H1 (cell line): Measurements from ENCODE around the gene PLEKHA5. TPM values are rescaled to one million over a fixed set of nuclear protein-coding genes. Genes with fewer than 3 reads are reported as not detected.

Source experiments
- CTCF ChIA-PET: fragments of 300-600 bp; sonication (Branson Sonifier 250); formaldehyde crosslinking; loops from one replicate; lab custom pipeline; 2021; ENCODE audit not compliant: partially characterized antibody; lab: Charles Lee
- POLR2A ChIA-PET: fragments of 300-600 bp; sonication (Branson Sonifier 250); formaldehyde crosslinking; loops from one replicate; lab custom pipeline; 2021; ENCODE audit warnings: inconsistent platforms; ENCODE audit not compliant: partially characterized antibody; lab: Charles Lee
- DNase-seq, 2 experiments: peaks; one replicate each; pipeline versions ENCODE4 v3.0.0 to v3.0.0-alpha.2; 2010 to 2022; ENCODE audit warnings: low spot score in 2 of 2, low read depth in 1 of 2, mixed read lengths in 1 of 2
- FAIRE-seq: peaks from 2 replicates; lab custom pipeline; 2011; peaks lifted over from hg19 to GRCh38; lab: Jason Lieb, UNC
- H2AFZ ChIP-seq: 2 replicates; pipeline ENCODE4 v1.8.1; 2012; ENCODE audit warnings: low read length, inconsistent platforms
- H2AK5ac ChIP-seq: 2 replicates; pipeline ENCODE4 v1.6.1; 2013; ENCODE audit warnings: low read depth, low read length
- H2BK120ac ChIP-seq: replicated peaks from 2 replicates; pipeline ENCODE3; 2013; ENCODE audit warnings: low read depth, low read length, inconsistent platforms
- H2BK12ac ChIP-seq: 2 replicates; pipeline ENCODE4 v1.6.1; 2013; ENCODE audit warnings: low read depth, low read length
- H2BK15ac ChIP-seq: 2 replicates; pipeline ENCODE4 v1.6.1; 2013; ENCODE audit warnings: low read length
- H2BK20ac ChIP-seq: 2 replicates; pipeline ENCODE4 v1.6.1; 2013; ENCODE audit warnings: low read length
- H2BK5ac ChIP-seq: 2 replicates; pipeline ENCODE4 v1.6.1; 2013; ENCODE audit warnings: low read depth, low read length
- H3K14ac ChIP-seq: 2 replicates; pipeline ENCODE4 v1.6.1; 2013; ENCODE audit warnings: inconsistent platforms; ENCODE audit not compliant: insufficient read length
- H3K18ac ChIP-seq: 2 replicates; pipeline ENCODE4 v1.6.1; 2013; ENCODE audit warnings: low read length; ENCODE audit errors: extremely low read depth
- H3K23ac ChIP-seq: 2 replicates; pipeline ENCODE4 v1.6.1; 2013; ENCODE audit warnings: inconsistent platforms; ENCODE audit not compliant: insufficient read length
- H3K23me2 ChIP-seq: 2 replicates; pipeline ENCODE4 v1.6.1; 2013; ENCODE audit warnings: low read depth, low read length
- H3K27ac ChIP-seq: 2 replicates; pipeline ENCODE4 v1.6.1; 2011; ENCODE audit warnings: low read depth, low read length, inconsistent platforms
- H3K27me3 ChIP-seq, 4 experiments: replicated peaks in 1 of 4; 1 replicate in 1 of 4; 2 replicates in 3 of 4; pipeline versions ENCODE4 v1.6.1 to v1.8.1; 2011 to 2013; ENCODE audit warnings: low read length in 3 of 4, mild to moderate bottlenecking in 3 of 4, inconsistent platforms in 2 of 4, mixed read lengths in 2 of 4, moderate library complexity in 1 of 4; ENCODE audit not compliant: control insufficient read depth in 3 of 4, insufficient read depth in 3 of 4; ENCODE audit errors: extremely low read depth in 1 of 4
- H3K36me3 ChIP-seq, 4 experiments: 2 replicates each; pipeline versions ENCODE4 v1.6.1 to v1.8.1; 2011 to 2013; ENCODE audit warnings: mild to moderate bottlenecking in 4 of 4, low read length in 3 of 4, moderate library complexity in 2 of 4, control low read depth in 1 of 4, inconsistent platforms in 1 of 4; ENCODE audit not compliant: insufficient read depth in 4 of 4, control insufficient read depth in 2 of 4
- H3K4ac ChIP-seq: replicated peaks from 2 replicates; pipeline ENCODE3; 2013; ENCODE audit warnings: low read length, low read depth, mixed read lengths, inconsistent platforms; ENCODE audit not compliant: insufficient read length
- H3K4me1 ChIP-seq, 4 experiments: replicated peaks in 1 of 4; 1 replicate in 1 of 4; 2 replicates in 3 of 4; pipeline versions ENCODE4 v1.6.1 to v1.8.1; 2011 to 2013; ENCODE audit warnings: low read length in 3 of 4, inconsistent platforms in 2 of 4, mixed read lengths in 1 of 4; ENCODE audit not compliant: insufficient read depth in 4 of 4, control insufficient read depth in 3 of 4
- H3K4me2 ChIP-seq, 2 experiments: 2 replicates each; pipeline versions ENCODE4 v1.6.1 to v1.8.1; 2011 to 2013; ENCODE audit warnings: low read depth in 2 of 2, low read length in 2 of 2, control low read depth in 1 of 2, inconsistent platforms in 1 of 2, mild to moderate bottlenecking in 1 of 2; ENCODE audit not compliant: insufficient read depth in 1 of 2
- H3K4me3 ChIP-seq, 4 experiments: fragments of 200-600, 300-600 bp in 1 of 4; sonication (generic), shearing (Covaris generic), sonication (Bioruptor Twin) in 1 of 4; 2 replicates each; pipeline versions ENCODE4 v1.5.1 to v1.8.1; 2011 to 2016; ENCODE audit warnings: low read length in 4 of 4, low read depth in 3 of 4, control low read depth in 2 of 4, inconsistent platforms in 2 of 4, mild to moderate bottlenecking in 2 of 4, mixed read lengths in 1 of 4, moderate library complexity in 1 of 4; ENCODE audit not compliant: insufficient read depth in 2 of 4; ENCODE audit errors: extremely low read depth in 1 of 4
- H3K56ac ChIP-seq: replicated peaks from 2 replicates; pipeline ENCODE3; 2013; ENCODE audit warnings: low read depth, mild to moderate bottlenecking, mixed read lengths, low read length, inconsistent platforms; ENCODE audit not compliant: insufficient read length
- H3K79me1 ChIP-seq: 2 replicates; pipeline ENCODE4 v1.6.1; 2013; ENCODE audit warnings: low read depth, low read length, control low read depth
- H3K79me2 ChIP-seq, 2 experiments: 2 replicates each; pipeline versions ENCODE4 v1.6.1 to v1.8.1; 2012 to 2013; ENCODE audit warnings: low read length in 2 of 2, mild to moderate bottlenecking in 2 of 2, inconsistent platforms in 1 of 2; ENCODE audit not compliant: insufficient read depth in 2 of 2, control insufficient read depth in 1 of 2
- H3K9ac ChIP-seq, 4 experiments: replicated peaks in 1 of 4; 1 replicate in 1 of 4; 2 replicates in 3 of 4; pipeline versions ENCODE4 v1.6.1 to v1.8.1; 2011 to 2013; ENCODE audit warnings: low read depth in 3 of 4, low read length in 3 of 4, control low read depth in 2 of 4, mild to moderate bottlenecking in 2 of 4, moderate library complexity in 2 of 4, inconsistent platforms in 1 of 4; ENCODE audit errors: extremely low read depth in 1 of 4
- H3K9me3 ChIP-seq, 2 experiments: 2 replicates each; pipeline versions ENCODE4 v1.6.1 to v1.8.1; 2012 to 2013; ENCODE audit warnings: mild to moderate bottlenecking in 2 of 2, moderate library complexity in 2 of 2, control low read depth in 1 of 2, inconsistent platforms in 1 of 2, low read depth in 1 of 2, low read length in 1 of 2, mixed read lengths in 1 of 2; ENCODE audit not compliant: insufficient read depth in 2 of 2
- H4K20me1 ChIP-seq, 2 experiments: replicated peaks in 1 of 2; 2 replicates each; pipeline versions ENCODE3 to v1.8.1; 2011 to 2013; ENCODE audit warnings: inconsistent platforms in 2 of 2, low read length in 2 of 2, mild to moderate bottlenecking in 1 of 2; ENCODE audit not compliant: insufficient read depth in 2 of 2, control insufficient read depth in 1 of 2
- H4K5ac ChIP-seq: 2 replicates; pipeline ENCODE4 v1.6.1; 2013; ENCODE audit warnings: low read length, low read depth, mixed read lengths, inconsistent platforms; ENCODE audit not compliant: insufficient read length
- H4K8ac ChIP-seq: 2 replicates; pipeline ENCODE4 v1.8.0; 2013; ENCODE audit warnings: mild to moderate bottlenecking, moderate library complexity, low read length, inconsistent platforms; ENCODE audit not compliant: insufficient read depth; ENCODE audit errors: extremely low read depth
- H4K91ac ChIP-seq: replicated peaks from 2 replicates; pipeline ENCODE3; 2013; ENCODE audit warnings: low read length, mixed read lengths, inconsistent platforms; ENCODE audit not compliant: insufficient read length
- ATF2 ChIP-seq: IDR thresholded peaks from 2 replicates; pipeline ENCODE4 v1.6.1; 2012; ENCODE audit warnings: low read length, inconsistent platforms
- CHD1 ChIP-seq: IDR thresholded peaks from 2 replicates; pipeline ENCODE4 v1.6.1; 2012; ENCODE audit warnings: low read depth, low read length, improper control_type of control experiment
- MAFK ChIP-seq: IDR thresholded peaks from 2 replicates; pipeline ENCODE4 v1.6.1; 2012; ENCODE audit warnings: low read depth, mild to moderate bottlenecking, improper control_type of control experiment, low read length
- POU5F1 ChIP-seq: IDR thresholded peaks from 2 replicates; pipeline ENCODE4 v1.6.1; 2011; ENCODE audit warnings: low read depth, mild to moderate bottlenecking, low read length, moderate library complexity
- RNF2 ChIP-seq: fragments of 200-900, 300-1000 bp; sonication (generic); IDR thresholded peaks from 2 replicates; pipeline ENCODE4 v1.7.1; 2016; ENCODE audit warnings: borderline replicate concordance, low read depth, mild to moderate bottlenecking, antibody characterized with exemption, low read length; ENCODE audit not compliant: poor library complexity, severe bottlenecking; ENCODE audit errors: missing control alignments
- SIRT6 ChIP-seq: IDR thresholded peaks from one replicate; pipeline ENCODE4 v1.7.1; 2012; ENCODE audit warnings: low read length, inconsistent platforms
- SIX5 ChIP-seq: IDR thresholded peaks from 2 replicates; pipeline ENCODE4 v1.6.1; 2011; ENCODE audit warnings: mild to moderate bottlenecking, low read depth, low read length
- SP4 ChIP-seq: IDR thresholded peaks from 2 replicates; pipeline ENCODE4 v1.6.1; 2012; ENCODE audit warnings: low read length, inconsistent platforms
- TAF1 ChIP-seq: IDR thresholded peaks from 2 replicates; pipeline ENCODE4 v1.6.1; 2011; ENCODE audit warnings: mild to moderate bottlenecking, low read depth, low read length
- TAF7 ChIP-seq: optimal IDR thresholded peaks from 2 replicates; pipeline ENCODE3; 2011; ENCODE audit warnings: low read depth, mild to moderate bottlenecking, inconsistent platforms, low read length, moderate library complexity, borderline replicate concordance
- WGBS, 2 experiments: shearing (Covaris generic) in 1 of 2; methylation state at CpG; one replicate each; pipeline versions ENCODE4 v1.1.6 to v1.1.7; 2013 to 2015; ENCODE audit warnings: low lambda C conversion rate in 2 of 2, mixed read lengths in 2 of 2, inconsistent platforms in 1 of 2, low coverage in 1 of 2, missing lambda C conversion rate in 1 of 2; ENCODE audit not compliant: insufficient replicate concordance in 2 of 2, insufficient coverage in 1 of 2, insufficient read length in 1 of 2; ENCODE audit errors: extremely low coverage in 1 of 2, missing lambda C conversion rate in 1 of 2; 5-methylcytosine and 5-hydroxymethylcytosine counted together
- polyA plus RNA-seq, 7 experiments: library from polyadenylated mRNA; depleted of rRNA in 3 of 7; stranded (reverse) in 5 of 7; unstranded in 2 of 7; fragments of >200 nt in 5 of 7; fragments of 200-250 nt in 2 of 7; gene quantifications; 1 replicate in 5 of 7; 2 replicates in 1 of 7; 4 replicates in 1 of 7; pipeline versions ENCODE4 v1.2.1 to v1.2.3, GENCODE V29; 2011 to 2013; ENCODE audit warnings: missing spikeins in 2 of 7, mixed read lengths in 2 of 7
- total RNA-seq: library from RNA; stranded (reverse); fragmentation: NEBNext Ultra II Directional; extraction: Animal tissue kit (Norgen Biotek cat#: 25700); gene quantifications from 2 replicates; pipeline ENCODE4 v1.2.1, GENCODE V29; 2021
- TF ChIP-seq, protein P1 (sequence below): IDR thresholded peaks from 2 replicates; pipeline ENCODE4 v1.6.1; 2011; ENCODE audit warnings: low read length, improper control_type of control experiment

The PLEKHA5 gene
- total and polyA plus RNA-seq, 2 of the 8 experiments (the other 6 are each of a cell fraction or from before 2014, with no cell fraction given): 17.2 to 66.1 TPM

DNA sequence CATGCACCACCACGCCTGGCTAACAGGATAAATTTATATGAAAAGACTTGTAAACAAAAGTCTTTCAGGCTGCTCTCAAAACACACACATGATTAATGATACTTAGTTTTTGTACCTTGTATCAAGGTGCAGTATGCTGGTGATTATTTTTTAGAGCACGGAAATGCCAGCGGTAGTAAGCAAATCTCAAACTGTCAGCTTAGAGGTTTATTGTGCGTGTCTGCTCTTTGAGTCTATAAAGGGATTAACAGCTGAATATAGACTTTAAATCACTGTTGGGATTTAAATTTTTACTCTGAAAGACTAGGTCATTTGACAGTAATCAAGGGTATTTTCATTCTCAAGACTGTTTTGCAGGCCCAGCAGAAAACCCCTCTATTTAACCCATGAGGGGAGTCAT, 50.5 kb downstream of the PLEKHA5 start:
- Histone ChIP-seq H4K5ac (no peak overlapping the region), H4K20me1 (peaks cover 0 to 2% of the 10 kb centered on the region in 2 experiments), H3K4me2 (no peak overlapping the region), H2BK12ac (no peak overlapping the region), H3K14ac (no peak overlapping the region), H3K23ac (no peak overlapping the region), H3K4me1 (peaks cover 0 to 11% (median 4%) of the 10 kb centered on the region in 4 experiments; a peak in 3 of 7 replicates), H2BK20ac (no peak overlapping the region), H3K9ac (no peak overlapping the region), H3K27me3 (peaks cover 0 to 1% (median 0%) of the 10 kb centered on the region in 4 experiments; a peak in 1 of 7 replicates), H3K27ac (no peak overlapping the region), H2BK120ac (no peak overlapping the region), H3K4ac (no peak overlapping the region), H3K79me1 (peaks cover 2% of the 10 kb centered on the region; the same call in 1 of the 2 replicates), H2BK15ac (no peak overlapping the region), H3K18ac (no peak overlapping the region), H3K23me2 (no peaks in the 10 kb centered on the region), H3K9me3 (no peaks in the 10 kb centered on the region), H3K56ac (no peak overlapping the region), H3K36me3 (peaks cover 0 to 7% (median 3%) of the 10 kb centered on the region in 4 experiments; a peak in 2 of 8 replicates), H3K79me2 (peaks cover 0 to 86% of the 10 kb centered on the region in 2 experiments; a peak in 2 of 4 replicates), H4K8ac (no peak overlapping the region), H2BK5ac (no peak overlapping the region), H2AK5ac (no peak overlapping the region), H3K4me3 (no peak overlapping the region), H2AFZ (no peak overlapping the region), H4K91ac (no peak overlapping the region)
- DNase-seq (no peak), FAIRE-seq (no peak)
- POLR2A ChIA-PET: no interaction called here
- CTCF ChIA-PET: interaction anchor here (0.7 kb wide), 1 partner anchor 17 kb away, joined by 5 read pairs; no protein-coding TSS in a partner anchor
- 95% methylated on average over 4 of the region's 4 CpGs; no CpG with 5 or more reads in 1 of the 2 experiments for WGBS, 2 experiments
- TF ChIP-seq, protein P1, sequence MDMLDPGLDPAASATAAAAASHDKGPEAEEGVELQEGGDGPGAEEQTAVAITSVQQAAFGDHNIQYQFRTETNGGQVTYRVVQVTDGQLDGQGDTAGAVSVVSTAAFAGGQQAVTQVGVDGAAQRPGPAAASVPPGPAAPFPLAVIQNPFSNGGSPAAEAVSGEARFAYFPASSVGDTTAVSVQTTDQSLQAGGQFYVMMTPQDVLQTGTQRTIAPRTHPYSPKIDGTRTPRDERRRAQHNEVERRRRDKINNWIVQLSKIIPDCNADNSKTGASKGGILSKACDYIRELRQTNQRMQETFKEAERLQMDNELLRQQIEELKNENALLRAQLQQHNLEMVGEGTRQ: no peak
- TF ChIP-seq SIRT6 (no peak), CHD1 (no peak), TAF1 (no peak), RNF2 (no peak), SIX5 (no peak), SP4 (no peak), TAF7 (no peak), ATF2 (no peak), POU5F1 (no peak), MAFK (no peak)
